HG02938 (cell line): ENCODE results near the gene OVCA2.

Source experiments
- ATAC-seq: cut with Tn5 transposase; IDR thresholded peaks from one replicate; pipeline ENCODE4 v1.9.1; 2021; ENCODE audit warnings: mild to moderate bottlenecking, moderate library complexity; ENCODE audit not compliant: unreplicated experiment

Gene OVCA2

DNA sequence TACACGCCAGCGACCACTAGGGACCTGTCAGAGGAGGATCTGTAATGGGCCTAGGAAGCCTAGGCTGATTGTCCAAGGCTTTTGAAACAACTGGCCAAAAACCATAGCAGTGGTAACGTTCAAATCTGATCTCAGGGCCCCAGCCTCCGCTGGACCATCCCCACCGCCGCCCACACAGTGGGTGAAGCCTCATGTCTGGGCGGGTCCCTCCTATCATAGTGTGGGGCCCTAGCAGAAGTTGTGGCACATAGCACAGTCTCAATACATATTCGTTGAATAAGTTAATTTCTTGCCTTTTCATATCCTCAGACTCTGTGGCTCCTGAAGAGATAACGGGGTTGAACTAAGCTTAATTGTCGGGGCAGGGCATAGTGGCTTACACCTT lies 11.1 kb upstream of the OVCA2 start:
- ATAC-seq, result peak; percentile 12

DNA sequence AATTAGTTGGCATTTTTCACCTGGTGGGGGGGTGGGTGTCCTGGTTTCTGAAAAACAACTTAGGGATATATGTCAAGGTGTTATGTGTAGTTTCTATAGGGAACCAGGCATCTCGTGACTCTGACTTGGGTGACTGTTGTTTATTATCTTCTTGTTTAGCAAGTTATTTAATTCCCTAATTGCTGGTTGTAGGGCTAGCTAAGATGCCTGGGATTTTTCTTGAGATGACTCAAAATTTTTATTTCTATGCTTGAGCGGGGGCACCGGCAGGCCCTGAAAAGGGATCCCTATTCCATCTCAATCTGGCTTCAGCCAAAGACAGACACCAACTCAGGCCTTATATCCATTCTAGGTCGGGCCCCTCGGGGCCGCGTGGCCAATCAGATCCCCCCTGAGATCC lies 8.7 kb upstream of the OVCA2 start:
- no peak for ATAC-seq

DNA sequence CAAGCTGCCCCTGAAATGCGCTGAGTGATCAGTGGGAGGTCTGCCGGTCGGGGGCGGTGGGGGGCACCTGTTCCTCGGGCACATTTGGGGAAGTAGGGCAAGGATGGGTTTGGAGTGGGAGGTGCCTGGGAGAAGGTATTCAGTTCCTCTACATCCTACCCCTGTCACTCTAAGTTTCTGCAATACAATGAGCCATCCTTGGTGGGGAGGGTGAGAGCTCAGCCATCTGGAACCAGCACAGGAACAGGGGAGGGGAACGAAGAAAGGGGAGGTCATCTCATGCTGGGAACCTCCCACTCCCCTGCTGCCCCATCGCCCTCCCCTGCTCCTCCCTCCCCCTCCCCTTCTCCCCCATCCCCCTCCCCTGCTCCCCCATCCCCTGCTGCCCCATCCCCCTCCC lies 7.7 kb upstream of the OVCA2 start:
- ATAC-seq, result no peak

- ATAC-seq, result no peak
These were observed 6.8 kb upstream of the OVCA2 start for GRCh38 chr17:2034806-2035540.

GRCh38 chr17:2035541-2036488 lies 6.0 kb upstream of the OVCA2 start:
- no peak for ATAC-seq

GRCh38 chr17:2037155-2037554 lies 4.7 kb upstream of the OVCA2 start:
- no peak for ATAC-seq

- ATAC-seq, result no peak
These were observed 1.5 kb upstream of the OVCA2 start for GRCh38 chr17:2040219-2040827.

DNA sequence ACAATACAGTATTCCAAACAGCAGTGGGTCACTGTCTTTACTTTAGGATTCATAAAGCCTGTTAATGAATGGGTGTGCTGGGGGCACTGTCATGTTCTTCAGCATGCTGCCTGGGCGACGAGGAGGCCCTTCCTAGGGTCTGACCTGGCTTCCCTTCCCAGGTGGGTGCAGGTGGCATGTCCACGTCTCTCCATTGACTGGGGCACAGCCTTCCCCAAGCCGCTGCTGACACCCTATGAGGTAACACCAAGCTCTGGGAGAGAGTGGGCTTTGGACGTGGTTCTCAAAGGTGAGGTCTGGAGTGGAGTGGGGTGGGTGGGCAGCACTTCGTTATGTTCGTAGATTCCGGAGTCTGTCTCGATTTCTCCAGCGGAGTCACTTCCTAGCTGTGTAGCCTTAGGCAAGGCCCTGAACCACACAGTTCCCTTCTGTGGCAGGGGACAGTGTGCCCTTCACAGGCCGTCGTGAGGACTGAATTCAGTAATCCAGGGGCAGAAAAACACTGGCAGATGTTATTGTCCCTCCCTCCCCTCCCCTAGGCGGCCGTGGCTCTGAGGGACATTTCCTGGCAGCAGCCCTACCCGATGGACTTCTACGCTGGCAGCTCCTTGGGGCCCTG lies 771 bp upstream of the OVCA2 start:
- ATAC-seq, result no peak

- ATAC-seq, result no peak
These were observed 597 bp downstream of the OVCA2 start for GRCh38 chr17:2042390-2042847.

- ATAC-seq, result no peak
These were observed 1.1 kb downstream of the OVCA2 start for GRCh38 chr17:2042933-2043332.

DNA sequence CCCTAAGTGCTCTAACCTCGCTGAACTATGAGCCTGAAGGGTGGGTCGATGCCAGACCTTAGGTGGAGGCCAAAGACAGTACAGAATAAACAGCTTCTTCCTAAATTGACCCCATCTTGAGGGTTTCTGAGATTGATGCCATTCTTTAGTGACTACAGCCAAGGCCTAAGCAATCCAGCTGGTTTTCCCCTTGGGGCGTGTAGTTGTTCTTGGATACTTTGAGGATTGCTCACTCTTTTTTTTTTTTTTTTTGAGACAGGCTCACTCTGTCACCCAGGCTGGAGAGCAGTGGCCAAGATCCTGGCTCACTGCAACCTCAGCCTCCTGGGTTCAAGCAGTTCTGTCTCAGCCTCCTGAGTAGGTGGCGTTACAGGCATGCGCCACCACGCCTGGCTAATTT lies 2.0 kb downstream of the OVCA2 start:
- no peak for ATAC-seq

GRCh38 chr17:2044263-2044894 lies 2.6 kb downstream of the OVCA2 start:
- ATAC-seq, result no peak

GRCh38 chr17:2047590-2047989 lies 5.8 kb downstream of the OVCA2 start:
- ATAC-seq, result no peak

DNA sequence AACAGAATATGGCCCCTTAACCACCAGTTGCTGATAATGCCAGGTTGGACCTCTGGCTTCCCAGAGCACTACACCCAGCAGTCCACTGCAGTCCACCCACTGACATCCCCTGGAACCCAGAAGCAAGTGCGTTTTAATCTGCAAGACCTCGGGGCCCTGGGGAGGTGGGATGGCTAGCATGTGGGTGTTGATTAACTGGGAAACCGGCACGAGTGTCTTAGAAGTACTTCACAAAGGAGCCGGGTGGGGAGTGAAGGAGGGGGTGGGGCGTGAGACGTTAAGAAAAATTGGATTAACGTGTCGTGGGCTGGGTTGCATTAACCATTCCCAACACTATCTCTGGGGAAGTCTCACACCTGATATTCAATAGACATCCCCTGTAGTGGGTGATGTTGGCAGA lies 7.0 kb downstream of the OVCA2 start:
- ATAC-seq, result no peak

GRCh38 chr17:2049333-2050299 lies 7.8 kb downstream of the OVCA2 start:
- peak; percentile 50 for ATAC-seq

DNA sequence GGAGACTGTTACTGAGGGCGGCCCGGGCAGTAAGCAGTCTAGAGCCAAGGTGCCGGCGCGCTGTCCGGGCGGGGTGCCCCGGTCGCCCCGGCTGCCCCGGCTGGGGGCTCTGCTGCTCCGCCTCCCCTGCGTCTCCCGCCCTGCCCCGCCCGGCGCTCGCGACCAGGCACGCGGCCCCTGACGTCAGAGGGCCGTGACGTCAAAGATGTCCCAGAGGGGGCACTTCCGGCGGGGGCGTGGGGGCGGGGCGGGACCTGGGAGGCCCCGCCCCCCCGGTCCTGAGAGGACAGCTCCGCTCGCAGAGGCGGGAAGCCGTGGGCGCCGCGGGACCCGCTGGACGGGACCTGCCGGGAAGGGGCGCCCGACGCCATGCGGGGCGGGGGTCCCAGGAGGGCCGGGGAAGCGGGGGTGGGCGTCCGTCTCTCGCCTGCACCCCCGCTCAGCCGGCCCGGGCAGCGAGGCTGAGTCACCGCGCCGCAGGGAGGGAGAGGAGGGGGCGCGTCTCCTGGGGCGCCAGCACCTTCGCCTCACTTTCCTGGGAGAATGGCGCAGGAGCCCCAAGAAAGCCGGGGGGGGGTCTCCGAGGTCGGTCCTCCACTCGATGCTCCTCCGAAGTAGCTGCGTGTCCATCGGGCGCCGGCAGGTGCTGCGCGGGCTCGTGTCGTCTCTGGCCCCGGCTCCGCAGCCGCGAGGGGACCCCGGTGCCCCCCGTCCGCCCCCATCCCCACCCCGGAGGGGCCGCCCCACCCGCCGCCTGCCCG lies 8.7 kb downstream of the OVCA2 start:
- peak; percentile 11 for ATAC-seq

GRCh38 chr17:2051061-2051932 lies 9.5 kb downstream of the OVCA2 start:
- ATAC-seq, result no peak
